ENCODE data around the gene NRXN3.

Gene NRXN3

GRCh38 chr14:79568594-79568993, 1398.4 kb downstream of the NRXN3 start:
- Histone ChIP-seq H3K36me3 (ENCODE audit: control insufficient read depth in 2 of 2, insufficient read depth in 1 of 2, low read length in 2 of 2) (no peaks in the 10 kb centered on the region), H3K27ac (ENCODE audit: extremely low read depth, low read depth, low read length) (no peak overlapping the region), H3K4me1 (ENCODE audit: control insufficient read depth, insufficient read depth, low read length) (0 out of 2 replicates have a peak, but pooled peaks cover 3% of the 10 kb centered on the region), H3K9me3 (ENCODE audit: control insufficient read depth, insufficient read depth, low read depth, low read length) (no peaks in the 10 kb centered on the region), H3K4me3 (ENCODE audit: low read depth, low read length) (no peak overlapping the region)
- TF ChIP-seq BCL11B (tag by site-specific recombination; IDR thresholded peaks at IDR 0.05; ENCODE audit: low read depth) (no peak), ZNF239 (tag by site-specific recombination; IDR thresholded peaks at IDR 0.05) (no peak), ZBTB20 (tag by site-specific recombination; IDR thresholded peaks at IDR 0.05) (no peak), ZBTB48 (tag by site-specific recombination; IDR thresholded peaks at IDR 0.05) (no peak), SETDB1 (IDR thresholded peaks at IDR 0.05; ENCODE audit: insufficient read length, low read length) (no peak), MYNN (tag by site-specific recombination; IDR thresholded peaks at IDR 0.05; ENCODE audit: borderline replicate concordance) (no peak), ZNF513 (tag by site-specific recombination; IDR thresholded peaks at IDR 0.05) (no peak), ZNF785 (tag by site-specific recombination; IDR thresholded peaks at IDR 0.05) (no peak), ZNF544 (tag by site-specific recombination; IDR thresholded peaks at IDR 0.05) (no peak), ZNF350 (tag by site-specific recombination; IDR thresholded peaks at IDR 0.05) (no peak), ZNF426 (tag by site-specific recombination; IDR thresholded peaks at IDR 0.05) (no peak), HIC1 (tag by site-specific recombination; IDR thresholded peaks at IDR 0.05) (no peak)
- TF ChIP-seq, protein P1, sequence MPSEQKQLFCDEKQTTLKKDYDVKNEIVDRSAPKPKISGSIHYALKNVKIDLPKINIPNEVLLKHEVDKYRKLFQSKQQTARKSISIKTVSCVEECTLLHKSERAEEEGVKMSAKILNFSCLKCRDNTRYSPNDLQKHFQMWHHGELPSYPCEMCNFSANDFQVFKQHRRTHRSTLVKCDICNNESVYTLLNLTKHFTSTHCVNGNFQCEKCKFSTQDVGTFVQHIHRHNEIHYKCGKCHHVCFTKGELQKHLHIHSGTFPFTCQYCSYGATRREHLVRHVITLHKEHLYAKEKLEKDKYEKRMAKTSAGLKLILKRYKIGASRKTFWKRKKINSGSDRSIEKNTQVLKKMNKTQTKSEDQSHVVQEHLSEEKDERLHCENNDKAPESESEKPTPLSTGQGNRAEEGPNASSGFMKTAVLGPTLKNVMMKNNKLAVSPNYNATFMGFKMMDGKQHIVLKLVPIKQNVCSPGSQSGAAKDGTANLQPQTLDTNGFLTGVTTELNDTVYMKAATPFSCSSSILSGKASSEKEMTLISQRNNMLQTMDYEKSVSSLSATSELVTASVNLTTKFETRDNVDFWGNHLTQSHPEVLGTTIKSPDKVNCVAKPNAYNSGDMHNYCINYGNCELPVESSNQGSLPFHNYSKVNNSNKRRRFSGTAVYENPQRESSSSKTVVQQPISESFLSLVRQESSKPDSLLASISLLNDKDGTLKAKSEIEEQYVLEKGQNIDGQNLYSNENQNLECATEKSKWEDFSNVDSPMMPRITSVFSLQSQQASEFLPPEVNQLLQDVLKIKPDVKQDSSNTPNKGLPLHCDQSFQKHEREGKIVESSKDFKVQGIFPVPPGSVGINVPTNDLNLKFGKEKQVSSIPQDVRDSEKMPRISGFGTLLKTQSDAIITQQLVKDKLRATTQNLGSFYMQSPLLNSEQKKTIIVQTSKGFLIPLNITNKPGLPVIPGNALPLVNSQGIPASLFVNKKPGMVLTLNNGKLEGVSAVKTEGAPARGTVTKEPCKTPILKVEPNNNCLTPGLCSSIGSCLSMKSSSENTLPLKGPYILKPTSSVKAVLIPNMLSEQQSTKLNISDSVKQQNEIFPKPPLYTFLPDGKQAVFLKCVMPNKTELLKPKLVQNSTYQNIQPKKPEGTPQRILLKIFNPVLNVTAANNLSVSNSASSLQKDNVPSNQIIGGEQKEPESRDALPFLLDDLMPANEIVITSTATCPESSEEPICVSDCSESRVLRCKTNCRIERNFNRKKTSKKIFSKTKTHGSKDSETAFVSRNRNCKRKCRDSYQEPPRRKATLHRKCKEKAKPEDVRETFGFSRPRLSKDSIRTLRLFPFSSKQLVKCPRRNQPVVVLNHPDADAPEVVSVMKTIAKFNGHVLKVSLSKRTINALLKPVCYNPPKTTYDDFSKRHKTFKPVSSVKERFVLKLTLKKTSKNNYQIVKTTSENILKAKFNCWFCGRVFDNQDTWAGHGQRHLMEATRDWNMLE (tag by site-specific recombination; conservative IDR thresholded peaks at IDR 0.05; ENCODE audit: low read depth) = no peak
- CTCF ChIA-PET = no interaction called here
- POLR2A ChIA-PET = no interaction called here

DNA sequence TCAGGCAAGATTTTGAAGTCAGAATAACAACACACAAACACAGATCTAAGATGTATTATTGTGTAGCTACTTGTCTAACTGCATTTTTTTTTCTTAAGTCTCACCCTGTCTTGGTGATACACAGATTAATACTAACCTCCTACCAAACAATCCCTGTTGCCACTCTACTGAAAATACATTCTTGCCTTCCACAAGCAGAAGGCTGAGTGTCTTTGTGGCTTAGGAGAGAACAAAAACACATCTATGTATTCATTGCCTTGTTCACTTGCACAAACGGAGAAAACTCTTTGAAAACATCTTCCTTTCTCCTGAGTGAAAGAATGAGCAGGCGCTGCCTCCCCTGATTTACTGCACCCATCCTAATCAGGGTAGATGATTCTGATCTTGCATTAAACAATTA, 1398.9 kb downstream of the NRXN3 start:
- ChIA-PET CTCF (no interaction called here), POLR2A (no interaction called here)
- no peak overlapping the region for H3K4me3 ChIP-seq (ENCODE audit: low read depth, low read length)
- H3K36me3 ChIP-seq (ENCODE audit: control insufficient read depth in 2 of 2, insufficient read depth in 1 of 2, low read length in 2 of 2) = no peaks in the 10 kb centered on the region
- H3K27ac ChIP-seq (ENCODE audit: extremely low read depth, low read depth, low read length) = no peak overlapping the region
- H3K4me1 ChIP-seq (ENCODE audit: control insufficient read depth, insufficient read depth, low read length) = 0 out of 2 replicates have a peak, but pooled peaks cover 3% of the 10 kb centered on the region
- H3K9me3 ChIP-seq (ENCODE audit: control insufficient read depth, insufficient read depth, low read depth, low read length) = no peaks in the 10 kb centered on the region
- TF ChIP-seq ZSCAN23 (tag by site-specific recombination; IDR thresholded peaks at IDR 0.05) = no peak
- TF ChIP-seq, protein P2, sequence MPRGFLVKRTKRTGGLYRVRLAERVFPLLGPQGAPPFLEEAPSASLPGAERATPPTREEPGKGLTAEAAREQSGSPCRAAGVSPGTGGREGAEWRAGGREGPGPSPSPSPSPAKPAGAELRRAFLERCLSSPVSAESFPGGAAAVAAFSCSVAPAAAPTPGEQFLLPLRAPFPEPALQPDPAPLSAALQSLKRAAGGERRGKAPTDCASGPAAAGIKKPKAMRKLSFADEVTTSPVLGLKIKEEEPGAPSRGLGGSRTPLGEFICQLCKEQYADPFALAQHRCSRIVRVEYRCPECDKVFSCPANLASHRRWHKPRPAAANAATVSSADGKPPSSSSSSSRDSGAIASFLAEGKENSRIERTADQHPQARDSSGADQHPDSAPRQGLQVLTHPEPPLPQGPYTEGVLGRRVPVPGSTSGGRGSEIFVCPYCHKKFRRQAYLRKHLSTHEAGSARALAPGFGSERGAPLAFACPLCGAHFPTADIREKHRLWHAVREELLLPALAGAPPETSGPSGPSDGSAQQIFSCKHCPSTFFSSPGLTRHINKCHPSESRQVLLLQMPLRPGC (tag by site-specific recombination; IDR thresholded peaks at IDR 0.05) = no peak
- no peak for TF ChIP-seq ZNF280C (tag by site-specific recombination; IDR thresholded peaks at IDR 0.05)
- no peak for TF ChIP-seq ZNF571 (tag by site-specific recombination; IDR thresholded peaks at IDR 0.05)
- TF ChIP-seq ZNF768 (tag by site-specific recombination; IDR thresholded peaks at IDR 0.05) = no peak
- TF ChIP-seq ZNF626 (tag by site-specific recombination; IDR thresholded peaks at IDR 0.05) = no peak
- no peak for TF ChIP-seq ZNF354C (tag by site-specific recombination; IDR thresholded peaks at IDR 0.05; ENCODE audit: borderline replicate concordance, low read depth)
- TF ChIP-seq ZNF544 (tag by site-specific recombination; IDR thresholded peaks at IDR 0.05) = no peak
- TF ChIP-seq REPIN1 (tag by site-specific recombination; IDR thresholded peaks at IDR 0.05; ENCODE audit: low read depth) = no peak
- no peak for TF ChIP-seq ZNF426 (tag by site-specific recombination; IDR thresholded peaks at IDR 0.05)
